HG02763 (cell line): Measurements from ENCODE around the gene SLC35G3.
"Not testable (repeated sequence)": the region's sequence is repeated elsewhere in the genome, so short reads cannot be mapped to it uniquely, and the experiment has no call there.

Experiments used
- ATAC-seq: cut with Tn5 transposase; IDR thresholded peaks from one replicate; pipeline ENCODE4 v1.9.1; 2021; ENCODE audit warnings: mild to moderate bottlenecking, moderate library complexity; ENCODE audit not compliant: unreplicated experiment

The SLC35G3 gene

DNA sequence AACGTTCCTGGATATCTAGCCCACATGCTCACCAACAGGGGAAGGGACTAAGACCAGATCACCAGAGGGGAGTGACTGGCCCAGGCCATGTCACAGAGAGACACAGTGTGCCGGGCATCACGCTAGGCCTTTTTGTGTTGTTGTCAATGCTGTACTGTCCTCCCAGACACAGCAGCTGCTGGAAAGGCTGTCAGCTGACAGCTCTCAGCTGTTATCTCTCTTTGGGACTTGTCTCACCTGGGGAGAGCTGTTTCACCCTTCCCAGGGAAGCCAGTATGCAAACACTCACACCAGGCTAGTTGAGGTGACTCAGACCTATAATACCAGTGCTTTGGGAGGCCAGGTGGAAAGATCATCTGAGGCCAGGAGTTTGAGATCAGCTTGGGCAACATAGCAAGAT lies 27.1 kb downstream of the SLC35G3 start:
- ATAC-seq, result no peak

DNA sequence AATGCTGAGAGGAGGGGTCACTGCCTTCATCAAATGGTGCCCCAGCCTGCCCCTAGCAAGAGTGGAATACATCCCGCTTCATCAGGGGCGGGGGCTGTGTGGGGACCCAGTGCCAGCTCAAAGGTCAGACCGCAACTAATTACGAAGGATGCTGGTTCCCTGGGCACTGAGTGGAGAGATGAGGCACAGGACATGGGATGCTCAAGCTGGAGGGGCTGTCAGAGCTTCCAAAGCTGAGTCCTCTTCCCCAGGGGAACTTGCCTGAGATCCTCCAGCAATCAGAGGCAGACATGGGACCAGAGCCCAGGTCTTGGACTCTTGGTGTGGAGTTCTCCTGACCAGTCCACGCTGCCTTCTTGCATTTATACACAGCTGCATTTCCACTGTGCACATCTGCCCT lies 27.7 kb downstream of the SLC35G3 start:
- ATAC-seq, result no peak

DNA sequence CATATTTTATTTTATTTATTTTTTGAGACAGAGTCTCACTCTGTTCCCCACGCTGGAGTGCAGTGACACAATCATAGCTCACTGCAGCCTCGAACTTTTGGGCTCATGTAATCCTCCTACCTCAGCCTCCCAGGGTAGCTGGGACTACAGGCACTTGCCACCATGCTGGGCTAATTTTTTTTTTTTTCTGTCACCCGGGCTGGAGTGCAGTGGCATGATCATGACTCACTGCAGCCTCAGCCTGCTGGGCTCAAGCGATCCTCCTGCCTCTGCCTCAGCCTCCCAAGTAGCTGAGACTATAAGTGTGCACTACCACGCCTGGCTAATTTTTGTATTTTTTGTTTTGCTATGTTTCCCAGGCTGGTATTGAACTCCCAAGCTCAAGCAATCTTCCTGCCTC lies 29.5 kb downstream of the SLC35G3 start:
- ATAC-seq, result no peak

DNA sequence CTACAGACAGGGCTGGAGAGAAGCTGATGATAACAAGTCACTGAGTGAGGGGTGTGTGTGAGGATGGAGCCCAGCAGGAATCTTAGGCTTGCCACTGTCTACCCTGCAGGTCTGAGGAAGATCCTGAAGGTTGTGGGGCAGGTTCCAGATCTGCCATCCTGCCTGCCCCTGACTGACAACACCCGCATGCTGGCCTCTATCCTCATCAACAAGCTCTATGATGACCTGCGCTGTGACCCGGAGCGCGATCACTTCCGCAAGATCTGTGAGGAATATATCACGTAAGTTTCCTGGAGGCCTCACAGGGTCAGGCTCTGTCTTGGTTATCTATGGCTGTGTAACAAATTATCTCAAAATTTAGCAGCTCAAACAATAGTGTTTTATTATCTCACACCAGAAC lies 30.3 kb downstream of the SLC35G3 start:
- ATAC-seq, result no peak

DNA sequence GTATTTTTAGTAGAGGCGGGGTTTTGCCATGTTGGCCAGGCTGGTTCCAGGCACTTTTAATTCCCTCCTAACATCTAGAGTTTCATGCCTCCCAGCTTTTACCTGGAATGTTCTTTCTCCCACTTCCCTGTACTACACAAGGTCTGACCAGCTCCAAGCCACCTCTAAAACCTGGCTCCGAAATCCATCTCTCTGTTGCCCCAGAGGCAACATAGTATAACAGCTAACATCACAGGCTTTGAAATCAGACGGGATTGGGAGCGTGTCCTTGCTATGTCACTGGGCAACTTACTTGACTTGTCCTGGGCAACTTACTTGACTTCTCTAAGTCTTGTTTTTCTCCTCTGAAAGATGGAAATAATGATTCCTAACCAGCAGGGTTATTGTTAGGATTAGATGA lies 31.4 kb downstream of the SLC35G3 start:
- ATAC-seq, result no peak

DNA sequence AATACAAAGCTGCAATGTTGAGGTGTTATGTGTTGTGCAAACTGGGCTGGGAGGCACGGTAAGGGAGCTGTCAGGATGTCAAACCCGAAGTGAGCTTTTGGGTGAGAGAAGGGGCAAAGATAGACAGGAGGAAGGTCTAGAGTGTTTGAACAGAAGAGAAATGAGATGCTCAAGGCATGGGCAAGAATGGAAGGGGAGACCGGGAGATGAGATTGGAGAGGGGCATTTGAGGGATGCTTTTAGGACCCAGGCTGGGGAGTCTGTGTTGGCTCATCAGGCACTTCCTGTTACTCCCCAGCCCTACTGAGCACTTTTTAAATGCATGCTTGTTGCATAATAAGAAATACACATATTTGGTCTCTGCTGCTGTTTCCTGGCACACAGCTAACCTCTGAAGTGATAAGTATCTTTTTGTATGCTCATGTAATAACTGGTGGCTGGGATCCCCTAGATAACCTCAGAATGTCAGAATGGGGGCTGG lies 32.9 kb downstream of the SLC35G3 start:
- no peak for ATAC-seq

- ATAC-seq, result no peak
Observed at GRCh38 chr17:35160354-35161201, 33.6 kb downstream of the SLC35G3 start.

GRCh38 chr17:35159940-35160339 lies 34.3 kb downstream of the SLC35G3 start:
- no peak for ATAC-seq

DNA sequence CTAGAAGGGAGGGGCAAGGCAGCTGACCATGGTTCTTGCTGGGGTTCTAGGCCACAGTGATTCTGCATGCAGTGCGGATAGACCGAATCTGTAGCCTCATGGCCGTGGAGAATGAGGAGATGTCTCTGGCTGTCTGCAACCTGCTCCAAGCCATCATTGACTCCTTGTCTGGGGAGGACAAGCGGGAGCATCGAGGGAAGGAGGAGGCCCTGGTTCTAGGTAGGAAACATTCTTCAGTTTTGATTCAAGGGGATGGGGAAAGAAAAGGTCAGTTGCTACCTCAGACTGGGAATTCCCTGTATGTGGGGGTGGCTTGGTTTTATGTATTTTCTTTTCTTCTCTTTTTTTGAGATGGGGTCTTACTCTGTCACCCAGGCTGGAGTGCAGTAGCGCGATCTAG lies 38.9 kb downstream of the SLC35G3 start:
- ATAC-seq, result no peak

GRCh38 chr17:35154196-35155165 lies 39.7 kb downstream of the SLC35G3 start:
- no peak for ATAC-seq

GRCh38 chr17:35152421-35153140 lies 41.6 kb downstream of the SLC35G3 start:
- ATAC-seq, result no peak

DNA sequence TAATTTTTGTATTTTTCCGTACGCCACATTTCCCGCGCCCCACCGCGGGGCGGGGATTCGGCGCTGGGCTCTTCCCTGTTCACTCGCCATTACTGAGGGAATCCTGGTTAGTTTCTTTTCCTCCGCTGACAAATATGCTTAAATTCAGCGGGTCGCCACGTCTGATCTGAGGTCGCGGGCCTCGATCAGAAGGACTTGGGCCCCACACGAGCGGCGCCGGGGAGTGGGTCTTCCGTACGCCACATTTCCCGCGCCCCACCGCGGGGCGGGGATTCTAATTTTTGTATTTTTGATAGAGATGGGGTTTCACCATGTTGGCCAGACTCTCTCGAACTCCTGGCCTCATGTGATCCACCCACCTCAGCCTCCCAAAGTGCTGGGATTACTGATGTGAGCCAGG lies 43.1 kb downstream of the SLC35G3 start:
- ATAC-seq, result not testable (repeated sequence)

GRCh38 chr17:35149941-35150340 lies 44.3 kb downstream of the SLC35G3 start:
- ATAC-seq, result no peak

GRCh38 chr17:35148144-35148543 lies 46.0 kb downstream of the SLC35G3 start:
- ATAC-seq, result no peak

DNA sequence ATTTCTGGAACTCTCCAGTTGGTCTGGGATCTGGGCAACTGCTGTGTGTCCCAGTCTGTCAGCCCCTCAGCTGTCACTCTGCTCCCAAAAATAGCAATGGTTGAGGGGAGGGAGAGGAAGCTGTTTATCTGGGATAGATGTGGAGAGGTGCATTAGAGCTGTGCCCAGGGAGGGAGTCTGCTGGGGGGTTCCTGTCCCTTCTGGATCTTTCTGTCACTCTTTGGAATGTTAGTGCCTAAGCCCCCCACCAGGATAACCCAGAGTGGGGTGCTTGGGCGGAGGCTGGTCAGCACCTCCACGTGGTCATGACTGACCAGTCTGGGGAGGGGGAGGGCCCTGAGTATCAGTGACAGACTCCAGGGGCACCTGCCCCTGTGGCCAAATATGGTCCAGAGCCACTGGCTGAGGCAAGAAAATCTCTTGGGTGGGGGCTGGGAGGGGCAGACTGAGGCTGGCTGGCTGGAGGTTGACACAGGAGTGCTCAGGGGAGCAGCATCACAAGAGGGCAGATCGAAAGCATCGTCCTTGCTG lies 46.8 kb downstream of the SLC35G3 start, which contains the start of gene UNC45B:
Gene UNC45B (plus strand): TSS at position 443 of the 531 bp plus-strand sequence. CDS start 447 bp downstream, outside the sequence.
- no peak for ATAC-seq

DNA sequence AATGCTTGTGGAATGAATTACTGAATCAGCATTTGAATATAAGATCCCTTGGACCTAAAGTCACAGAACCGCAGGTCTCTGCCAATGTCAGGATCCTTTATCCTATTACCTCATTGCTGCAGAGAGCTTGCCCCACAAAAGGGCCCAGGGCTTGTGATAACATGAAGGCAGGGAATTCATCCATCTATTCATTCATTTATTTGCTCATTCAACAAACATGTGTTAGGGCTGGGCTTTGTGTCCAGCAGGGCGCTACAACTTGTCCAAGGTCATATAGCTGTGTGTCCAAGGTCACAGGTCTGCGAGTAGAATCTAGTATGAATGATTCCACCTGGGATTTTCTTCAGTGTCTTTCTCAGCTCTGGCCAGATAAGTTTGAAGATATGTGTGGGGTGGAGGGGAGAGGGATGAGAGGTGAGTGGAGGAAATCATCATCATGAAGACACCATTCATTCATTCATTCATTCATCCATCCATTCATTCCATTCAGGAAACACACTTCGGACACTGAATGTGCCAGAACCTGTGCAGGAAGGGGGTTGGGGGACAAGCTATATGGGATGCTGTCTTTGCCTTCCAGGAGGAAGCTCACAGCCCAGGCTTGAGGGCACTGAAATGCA lies 47.9 kb downstream of the SLC35G3 start:
- ATAC-seq, result no peak

- no peak for ATAC-seq
Observed at GRCh38 chr17:35144840-35145239, 49.4 kb downstream of the SLC35G3 start.
